ENCODE results near the gene CACNA1F.

Gene CACNA1F

GRCh38 chrX:49211074-49211473 lies 22.1 kb downstream of the CACNA1F start:
- 100% methylated on average over 1 to 2 of the region's 9 CpGs for WGBS, 2 experiments (ENCODE audit: insufficient coverage in 2 of 2)
- H3K9me3 ChIP-seq (ENCODE audit: control insufficient read depth, low read length), result no peaks in the 10 kb centered on the region
- H3K4me3 ChIP-seq (ENCODE audit: extremely low read depth, insufficient read depth, low read length, poor library complexity, severe bottlenecking), result no peak overlapping the region
- H3K27ac ChIP-seq (ENCODE audit: low read depth, low read length, severe bottlenecking), result no peak overlapping the region
- H3K4me1 ChIP-seq (ENCODE audit: control insufficient read depth, insufficient read depth, low read length, poor library complexity, severe bottlenecking), result no peaks in the 10 kb centered on the region
- no peaks in the 10 kb centered on the region for H3K36me3 ChIP-seq (ENCODE audit: control insufficient read depth, insufficient read depth, low read length)

GRCh38 chrX:49210406-49210805 lies 22.7 kb downstream of the CACNA1F start:
- Histone ChIP-seq H3K9me3 (ENCODE audit: control insufficient read depth, low read length) (no peaks in the 10 kb centered on the region), H3K27ac (ENCODE audit: low read depth, low read length, severe bottlenecking) (no peak overlapping the region), H3K4me3 (ENCODE audit: extremely low read depth, insufficient read depth, low read length, poor library complexity, severe bottlenecking) (no peak overlapping the region), H3K36me3 (ENCODE audit: control insufficient read depth, insufficient read depth, low read length) (no peaks in the 10 kb centered on the region), H3K4me1 (ENCODE audit: control insufficient read depth, insufficient read depth, low read length, poor library complexity, severe bottlenecking) (no peaks in the 10 kb centered on the region)
- 80 to 100% methylated on average over 2 to 4 of the region's 8 CpGs for WGBS, 2 experiments (ENCODE audit: insufficient coverage in 2 of 2)

GRCh38 chrX:49209434-49210251 lies 23.5 kb downstream of the CACNA1F start:
- H3K9me3 ChIP-seq (ENCODE audit: control insufficient read depth, low read length), result no peaks in the 10 kb centered on the region
- no peak overlapping the region for H3K4me3 ChIP-seq (ENCODE audit: extremely low read depth, insufficient read depth, low read length, poor library complexity, severe bottlenecking)
- 68 to 93% methylated on average over 6 to 11 of the region's 28 CpGs for WGBS, 2 experiments (ENCODE audit: insufficient coverage in 2 of 2)
- H3K4me1 ChIP-seq (ENCODE audit: control insufficient read depth, insufficient read depth, low read length, poor library complexity, severe bottlenecking), result no peaks in the 10 kb centered on the region
- no peaks in the 10 kb centered on the region for H3K36me3 ChIP-seq (ENCODE audit: control insufficient read depth, insufficient read depth, low read length)
- H3K27ac ChIP-seq (ENCODE audit: low read depth, low read length, severe bottlenecking), result no peak overlapping the region

GRCh38 chrX:49208399-49208798 lies 24.7 kb downstream of the CACNA1F start:
- no CpG with 5 or more reads among the region's 5 CpGs for WGBS, 2 experiments (ENCODE audit: insufficient coverage in 2 of 2)
- no peak overlapping the region for H3K4me3 ChIP-seq (ENCODE audit: extremely low read depth, insufficient read depth, low read length, poor library complexity, severe bottlenecking)
- no peaks in the 10 kb centered on the region for H3K4me1 ChIP-seq (ENCODE audit: control insufficient read depth, insufficient read depth, low read length, poor library complexity, severe bottlenecking)
- H3K9me3 ChIP-seq (ENCODE audit: control insufficient read depth, low read length), result no peaks in the 10 kb centered on the region
- H3K36me3 ChIP-seq (ENCODE audit: control insufficient read depth, insufficient read depth, low read length), result no peaks in the 10 kb centered on the region
- no peak overlapping the region for H3K27ac ChIP-seq (ENCODE audit: low read depth, low read length, severe bottlenecking)

- Histone ChIP-seq H3K4me3 (ENCODE audit: extremely low read depth, insufficient read depth, low read length, poor library complexity, severe bottlenecking) (no peak overlapping the region), H3K27ac (ENCODE audit: low read depth, low read length, severe bottlenecking) (no peak overlapping the region), H3K36me3 (ENCODE audit: control insufficient read depth, insufficient read depth, low read length) (no peaks in the 10 kb centered on the region), H3K9me3 (ENCODE audit: control insufficient read depth, low read length) (no peaks in the 10 kb centered on the region), H3K4me1 (ENCODE audit: control insufficient read depth, insufficient read depth, low read length, poor library complexity, severe bottlenecking) (no peaks in the 10 kb centered on the region)
- WGBS, 2 experiments (ENCODE audit: insufficient coverage in 2 of 2), result no CpG with 5 or more reads among the region's 8 CpGs
Measured at GRCh38 chrX:49206543-49206942, 26.6 kb downstream of the CACNA1F start.

- WGBS, 2 experiments (ENCODE audit: insufficient coverage in 2 of 2), result 90 to 100% methylated on average over 2 to 3 of the region's 13 CpGs
- Histone ChIP-seq H3K4me1 (ENCODE audit: control insufficient read depth, insufficient read depth, low read length, poor library complexity, severe bottlenecking) (no peaks in the 10 kb centered on the region), H3K27ac (ENCODE audit: low read depth, low read length, severe bottlenecking) (no peak overlapping the region), H3K36me3 (ENCODE audit: control insufficient read depth, insufficient read depth, low read length) (no peaks in the 10 kb centered on the region), H3K9me3 (ENCODE audit: control insufficient read depth, low read length) (no peaks in the 10 kb centered on the region), H3K4me3 (ENCODE audit: extremely low read depth, insufficient read depth, low read length, poor library complexity, severe bottlenecking) (no peak overlapping the region)
Measured at GRCh38 chrX:49205443-49205842, 27.7 kb downstream of the CACNA1F start.

- Histone ChIP-seq H3K4me1 (ENCODE audit: control insufficient read depth, insufficient read depth, low read length, poor library complexity, severe bottlenecking) (no peaks in the 10 kb centered on the region), H3K36me3 (ENCODE audit: control insufficient read depth, insufficient read depth, low read length) (no peaks in the 10 kb centered on the region), H3K4me3 (ENCODE audit: extremely low read depth, insufficient read depth, low read length, poor library complexity, severe bottlenecking) (no peak overlapping the region), H3K9me3 (ENCODE audit: control insufficient read depth, low read length) (no peaks in the 10 kb centered on the region), H3K27ac (ENCODE audit: low read depth, low read length, severe bottlenecking) (no peak overlapping the region)
- 60 to 78% methylated on average over 1 to 2 of the region's 4 CpGs for WGBS, 2 experiments (ENCODE audit: insufficient coverage in 2 of 2)
Measured at GRCh38 chrX:49204709-49205108, 28.4 kb downstream of the CACNA1F start.

- H3K9me3 ChIP-seq (ENCODE audit: control insufficient read depth, low read length), result no peaks in the 10 kb centered on the region
- H3K4me3 ChIP-seq (ENCODE audit: extremely low read depth, insufficient read depth, low read length, poor library complexity, severe bottlenecking), result no peak overlapping the region
- no peaks in the 10 kb centered on the region for H3K4me1 ChIP-seq (ENCODE audit: control insufficient read depth, insufficient read depth, low read length, poor library complexity, severe bottlenecking)
- no peaks in the 10 kb centered on the region for H3K36me3 ChIP-seq (ENCODE audit: control insufficient read depth, insufficient read depth, low read length)
- 92 to 95% methylated on average over 2 to 4 of the region's 6 CpGs for WGBS, 2 experiments (ENCODE audit: insufficient coverage in 2 of 2)
- H3K27ac ChIP-seq (ENCODE audit: low read depth, low read length, severe bottlenecking), result no peak overlapping the region
Measured at GRCh38 chrX:49204017-49204416, 29.1 kb downstream of the CACNA1F start.

GRCh38 chrX:49203536-49203935 lies 29.6 kb downstream of the CACNA1F start:
- no peak overlapping the region for H3K27ac ChIP-seq (ENCODE audit: low read depth, low read length, severe bottlenecking)
- H3K4me1 ChIP-seq (ENCODE audit: control insufficient read depth, insufficient read depth, low read length, poor library complexity, severe bottlenecking), result peaks cover 4% of the 10 kb centered on the region
- no peaks in the 10 kb centered on the region for H3K36me3 ChIP-seq (ENCODE audit: control insufficient read depth, insufficient read depth, low read length)
- H3K4me3 ChIP-seq (ENCODE audit: extremely low read depth, insufficient read depth, low read length, poor library complexity, severe bottlenecking), result no peak overlapping the region
- WGBS, 2 experiments (ENCODE audit: insufficient coverage in 2 of 2), result 62 to 90% methylated on average over 2 to 3 of the region's 3 CpGs
- no peaks in the 10 kb centered on the region for H3K9me3 ChIP-seq (ENCODE audit: control insufficient read depth, low read length)

GRCh38 chrX:49202022-49202421 lies 31.1 kb downstream of the CACNA1F start:
- Histone ChIP-seq H3K9me3 (ENCODE audit: control insufficient read depth, low read length) (no peaks in the 10 kb centered on the region), H3K4me1 (ENCODE audit: control insufficient read depth, insufficient read depth, low read length, poor library complexity, severe bottlenecking) (peaks cover 4% of the 10 kb centered on the region), H3K27ac (ENCODE audit: low read depth, low read length, severe bottlenecking) (no peak overlapping the region), H3K4me3 (ENCODE audit: extremely low read depth, insufficient read depth, low read length, poor library complexity, severe bottlenecking) (no peak overlapping the region), H3K36me3 (ENCODE audit: control insufficient read depth, insufficient read depth, low read length) (no peaks in the 10 kb centered on the region)
- no CpG with 5 or more reads among the region's 2 CpGs for WGBS, 2 experiments (ENCODE audit: insufficient coverage in 2 of 2)
